Renal pelvis (tissue), 4 donors: ENCODE data around the gene IFNAR1. TPM values are rescaled to one million over a fixed set of nuclear protein-coding genes. Genes with fewer than 3 reads are reported as not detected.
"Not testable (repeated sequence)": the region's sequence is repeated elsewhere in the genome, so short reads cannot be mapped to it uniquely, and the experiment has no call there.

Experiments used
- DNase-seq: peaks from one replicate; pipeline ENCODE4 v3.0.0-alpha.2; 2013
- polyA plus RNA-seq, 3 donors: library from polyadenylated mRNA; unstranded; fragments of 120-200 nt; gene quantifications; one replicate each; pipeline ENCODE4 v1.2.1, GENCODE V29; 2013; ENCODE audit not compliant: insufficient read length in 3 of 3

Gene IFNAR1
- polyA plus RNA-seq, 3 donors = 28.9 to 38.3 (median 36.5) TPM

- no peak for DNase-seq
These were observed 23.2 kb upstream of the IFNAR1 start for GRCh38 chr21:33301632-33302002.

DNA sequence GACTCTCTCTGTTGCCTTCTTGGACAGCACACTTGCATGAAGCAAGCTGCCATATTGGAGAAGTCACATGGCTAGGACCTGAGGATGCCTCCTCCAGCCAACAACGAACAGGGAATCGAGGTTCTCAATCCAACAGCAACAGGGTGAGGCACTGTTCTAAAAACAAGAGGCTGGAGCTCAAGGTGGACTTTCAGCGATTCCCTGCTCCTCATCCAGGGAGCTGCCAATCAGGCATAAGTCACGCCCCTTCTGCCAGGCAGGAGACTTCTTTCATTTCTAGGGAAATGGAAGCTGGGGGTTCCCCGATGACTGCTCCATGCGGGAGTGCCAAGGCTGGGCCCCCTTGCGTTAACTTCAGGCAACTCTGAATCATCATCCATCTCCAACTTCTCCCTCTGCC lies 22.7 kb upstream of the IFNAR1 start:
- no peak for DNase-seq

- no peak for DNase-seq
These were observed 22.0 kb upstream of the IFNAR1 start for GRCh38 chr21:33302796-33303195.

DNA sequence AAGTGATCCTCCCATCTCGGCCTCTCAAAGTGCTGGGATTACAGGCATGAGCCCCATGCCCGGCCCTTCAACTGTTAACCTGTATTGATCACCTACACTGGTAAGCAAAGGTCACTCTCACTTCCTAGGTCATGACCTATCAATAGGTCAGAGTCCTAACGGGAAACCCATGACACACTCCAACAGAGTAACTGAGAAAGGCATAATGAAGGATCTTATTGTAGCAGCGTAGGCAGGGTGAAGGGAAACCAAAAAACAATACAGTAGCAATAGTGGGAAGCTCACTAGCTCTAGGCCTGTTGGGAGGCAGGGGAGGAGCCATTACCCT lies 19.5 kb upstream of the IFNAR1 start:
- DNase-seq = no peak

GRCh38 chr21:33305938-33306337 lies 18.8 kb upstream of the IFNAR1 start:
- no peak for DNase-seq

GRCh38 chr21:33308586-33309490 lies 15.9 kb upstream of the IFNAR1 start:
- DNase-seq = no peak

- DNase-seq = no peak
These were observed 15.0 kb upstream of the IFNAR1 start for GRCh38 chr21:33309778-33310177.

GRCh38 chr21:33312121-33312520 lies 12.6 kb upstream of the IFNAR1 start:
- DNase-seq = no peak

- no peak for DNase-seq
These were observed 11.6 kb upstream of the IFNAR1 start for GRCh38 chr21:33313183-33313582.

GRCh38 chr21:33313611-33314010 lies 11.2 kb upstream of the IFNAR1 start:
- no peak for DNase-seq

- no peak for DNase-seq
These were observed 10.7 kb upstream of the IFNAR1 start for GRCh38 chr21:33314111-33314510.

- DNase-seq = no peak
These were observed 8.6 kb upstream of the IFNAR1 start for GRCh38 chr21:33315946-33316710.

DNA sequence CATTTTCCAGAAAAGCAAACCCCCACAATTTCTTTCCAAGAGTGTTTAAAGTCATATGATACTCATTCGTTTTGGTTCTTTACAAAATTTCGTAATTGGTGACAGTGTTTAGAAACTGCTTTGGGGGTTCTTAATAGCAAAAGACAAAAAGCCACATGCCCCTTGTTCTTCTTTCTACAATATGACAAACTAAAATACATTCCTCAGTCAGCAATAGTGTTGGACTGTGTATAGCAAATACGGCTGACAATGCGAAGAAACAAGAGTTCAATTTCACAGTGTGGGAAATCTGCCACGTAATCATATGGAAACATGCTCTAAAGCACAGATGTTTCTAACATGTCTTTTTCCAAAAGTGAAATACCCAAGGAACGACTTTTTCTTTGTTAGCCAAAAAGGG lies 7.6 kb upstream of the IFNAR1 start:
- no peak for DNase-seq

DNA sequence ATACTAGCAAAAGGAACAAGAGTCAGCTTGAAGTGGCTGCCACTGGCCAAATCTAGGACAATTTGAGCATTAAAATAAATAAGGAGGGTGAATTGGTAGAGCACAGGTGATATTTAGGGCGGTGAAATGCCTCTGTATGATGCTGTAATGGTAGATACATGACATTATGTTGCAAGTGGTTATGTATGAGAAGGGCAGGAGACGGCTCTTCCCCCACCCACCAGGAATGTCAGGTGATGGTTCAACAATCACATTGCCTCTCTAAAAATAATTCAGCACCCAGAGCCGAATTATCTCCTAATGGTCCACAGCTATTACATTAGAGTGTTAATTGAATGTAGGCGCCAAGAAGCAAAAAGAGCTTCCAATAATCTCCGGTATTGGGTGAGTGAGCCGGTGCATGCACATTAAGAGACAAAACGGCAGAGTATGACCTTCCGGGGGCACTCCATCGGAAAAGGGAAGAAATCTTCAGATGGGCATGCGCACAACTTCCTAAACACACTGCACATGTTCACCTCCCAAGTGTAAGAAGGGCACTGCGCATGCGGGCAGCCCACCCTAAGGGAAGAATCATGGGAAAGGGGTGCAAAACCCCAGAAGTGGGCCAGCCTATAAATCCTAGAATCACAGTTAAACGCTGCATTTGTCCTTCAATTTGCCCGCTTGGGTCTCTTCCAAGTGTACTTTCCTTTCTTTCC lies 6.8 kb upstream of the IFNAR1 start:
- no peak for DNase-seq

DNA sequence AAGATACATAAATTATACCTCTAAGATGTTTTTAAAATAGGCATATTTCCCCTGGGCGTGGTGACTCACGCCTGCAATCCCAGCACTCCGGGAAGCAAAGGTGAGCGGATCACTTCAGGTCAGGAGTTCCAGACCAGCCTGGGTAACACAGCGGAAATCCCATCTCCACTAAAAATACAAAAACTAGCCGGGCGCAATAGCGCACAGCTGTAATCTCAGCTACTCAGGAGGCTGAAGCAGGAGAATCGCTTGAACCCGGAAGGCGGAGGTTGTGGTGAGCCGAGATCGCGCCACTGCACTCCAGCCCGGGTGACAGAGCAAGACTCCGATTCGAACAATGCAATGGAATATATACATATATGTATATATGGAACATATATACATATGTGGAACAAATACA lies 3.8 kb upstream of the IFNAR1 start:
- DNase-seq = not testable (repeated sequence)

DNA sequence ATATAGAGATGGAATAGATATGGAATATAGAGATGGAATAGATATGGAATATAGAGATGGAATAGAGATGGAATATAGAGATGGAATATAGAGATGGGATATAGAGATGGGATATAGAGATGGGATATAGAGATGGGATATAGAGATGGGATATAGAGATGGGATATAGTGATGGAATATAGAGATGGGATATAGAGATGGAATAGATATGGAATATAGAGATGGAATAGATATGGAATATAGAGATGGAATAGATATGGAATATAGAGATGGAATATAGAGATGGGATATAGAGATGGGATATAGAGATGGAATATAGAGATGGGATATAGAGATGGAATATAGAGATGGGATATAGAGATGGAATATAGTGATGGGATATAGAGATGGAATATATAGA lies 1.2 kb upstream of the IFNAR1 start:
- not testable (repeated sequence) for DNase-seq

DNA sequence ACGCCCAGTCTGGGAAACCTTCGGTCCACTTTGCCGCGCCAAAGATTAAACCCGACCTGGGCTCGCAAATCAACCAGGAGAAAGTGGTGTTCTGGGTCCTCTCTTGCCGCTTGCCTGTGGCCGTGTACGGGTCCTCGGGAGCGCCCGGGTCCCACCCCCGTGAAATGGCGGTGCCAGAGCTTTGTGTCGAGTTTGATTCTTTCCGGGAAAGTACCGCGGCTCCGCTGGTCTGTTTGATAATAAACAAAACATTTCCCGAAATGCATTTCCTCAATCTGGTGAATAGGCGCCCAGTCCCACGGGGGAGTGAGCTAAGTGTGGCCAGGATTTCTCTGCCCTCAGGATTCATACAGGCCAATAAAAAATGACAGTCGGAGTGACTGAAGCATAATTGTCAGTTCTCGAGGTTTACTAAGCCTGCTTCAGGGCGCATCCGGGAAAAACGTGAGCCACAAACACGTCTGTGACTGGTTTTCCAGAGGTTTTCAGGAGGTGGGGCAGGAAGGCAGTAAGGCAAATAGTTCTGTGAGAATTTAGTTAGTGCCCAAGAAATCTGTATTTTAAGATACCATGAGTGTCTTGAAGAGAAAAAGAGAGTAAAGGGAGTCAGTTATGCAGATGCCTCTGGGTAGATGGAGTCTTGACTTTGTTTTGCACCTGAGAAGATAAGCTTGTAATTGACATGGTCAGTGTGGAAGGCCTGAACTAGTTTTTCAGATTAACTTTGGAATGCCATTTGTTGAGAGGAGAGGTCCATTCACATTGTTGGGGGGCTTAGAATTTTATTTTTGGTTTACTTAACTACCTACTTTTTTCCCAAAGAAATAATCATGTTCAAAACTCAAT lies 675 bp downstream of the IFNAR1 start:
- DNase-seq = peak; percentile 73

DNA sequence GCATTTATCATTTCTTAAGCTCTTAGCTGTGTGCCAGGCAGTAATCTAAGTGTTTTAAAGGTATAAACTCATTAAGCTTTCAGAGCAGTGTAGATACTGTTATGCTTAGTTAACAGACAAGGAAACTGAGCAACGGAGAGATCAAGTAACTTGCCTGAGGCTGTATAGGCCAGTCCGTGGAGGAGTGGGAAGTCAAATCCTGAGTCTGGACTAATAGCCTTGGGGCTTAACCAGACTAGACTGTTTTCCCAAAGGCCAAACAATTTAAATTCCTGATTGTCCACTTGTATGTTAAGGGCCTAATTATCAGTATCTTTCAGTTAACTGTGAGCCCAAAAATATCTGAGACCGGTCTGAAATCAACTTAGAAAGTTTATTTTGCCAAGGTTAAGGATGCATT lies 2.6 kb downstream of the IFNAR1 start:
- DNase-seq = no peak

- DNase-seq = no peak
These were observed 3.1 kb downstream of the IFNAR1 start for GRCh38 chr21:33327792-33328433.

DNA sequence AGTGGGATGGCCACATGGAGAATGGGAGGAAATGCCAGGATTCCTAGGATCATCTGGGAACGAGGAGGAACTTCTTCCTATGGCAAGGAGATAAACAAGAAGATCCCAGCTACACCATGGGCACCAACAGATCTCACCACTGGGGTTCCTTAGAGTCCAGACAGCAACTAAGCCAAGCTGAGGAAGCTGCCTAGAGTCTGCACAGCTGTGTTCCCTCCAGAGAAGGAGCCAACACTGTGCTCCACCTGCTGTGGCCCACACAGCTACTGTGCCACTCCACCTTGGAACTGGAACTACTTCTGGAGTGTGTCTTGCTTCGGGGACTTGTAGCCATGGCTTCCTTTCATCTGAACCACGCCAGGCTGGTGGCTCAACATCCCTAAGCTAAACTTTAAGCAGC lies 6.0 kb downstream of the IFNAR1 start:
- DNase-seq = no peak

DNA sequence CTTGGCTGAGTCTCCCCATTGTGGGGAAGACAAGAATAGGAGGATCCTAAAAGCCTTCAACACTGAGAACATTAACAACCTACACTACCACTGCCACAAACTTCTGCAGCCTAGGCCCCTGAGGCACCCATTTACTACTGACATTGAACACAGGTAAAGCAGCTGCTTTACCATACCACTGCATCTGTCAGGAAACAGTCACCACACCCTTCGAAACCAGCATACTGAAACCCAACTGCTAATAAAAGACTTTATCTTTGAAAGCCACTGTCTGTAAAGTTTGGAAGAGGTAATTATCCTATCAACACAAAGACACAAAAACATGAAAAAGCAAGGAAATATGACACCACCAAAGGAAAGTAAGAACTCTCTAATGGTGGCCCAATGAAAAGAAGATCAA lies 7.4 kb downstream of the IFNAR1 start:
- DNase-seq = no peak
